AG04449 (cell line): ENCODE measurements around the gene TUBA4A.
A peak's percentile ranks its signal among the peaks of the same experiment; 100 is the strongest.

Experiments used
- CTCF ChIA-PET: fragments of 350-600 bp; formaldehyde crosslinking; extraction: SDS; loops from one replicate; lab custom pipeline; 2021; ENCODE audit warnings: antibody characterized with exemption; lab: Yijun Ruan, JAX
- POLR2A ChIA-PET: fragments of 400-600, 350-600 bp; formaldehyde crosslinking; extraction: SDS; loops from one replicate; lab custom pipeline; 2020; ENCODE audit warnings: antibody characterized with exemption, inconsistent platforms; lab: Yijun Ruan, JAX
- DNase-seq: peaks from one replicate; pipeline ENCODE4 v3.0.0-alpha.2; 2010; ENCODE audit warnings: low read depth, low spot score
- H3K4me3 ChIP-seq: 2 replicates; pipeline ENCODE4 v1.5.1; 2011; ENCODE audit warnings: low read depth, mild to moderate bottlenecking, control low read depth, low read length
- CTCF ChIP-seq: IDR thresholded peaks from one replicate; pipeline ENCODE4 v1.5.1; 2011; ENCODE audit warnings: mild to moderate bottlenecking, moderate library complexity, low read length, control low read depth, inconsistent platforms; ENCODE audit not compliant: insufficient read depth; ENCODE audit errors: missing control alignments

Gene TUBA4A

DNA sequence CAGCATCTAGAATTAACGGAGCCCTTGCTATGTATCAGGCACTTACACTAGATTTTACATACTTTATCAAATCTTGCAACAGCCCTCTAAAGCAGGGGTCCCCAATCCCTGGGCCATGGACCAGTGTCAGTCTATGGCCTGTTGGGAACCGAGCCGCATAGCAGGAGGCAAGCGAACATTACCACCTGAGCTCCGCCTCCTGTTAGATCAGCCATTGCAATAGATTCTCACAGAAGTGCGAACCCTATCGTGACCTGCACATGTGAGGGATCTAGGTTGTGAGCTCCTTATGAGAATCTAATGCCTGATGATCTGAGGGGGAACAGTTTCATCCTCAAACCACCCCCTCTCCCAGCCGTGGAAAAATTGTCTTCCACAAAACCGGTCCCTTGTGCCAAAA is 38.9 kb upstream of the TUBA4A start:
- CTCF ChIA-PET = interaction anchor here (1.0 to 22.1 kb wide), 10 partner anchors 12 to 237 kb away, joined by 3 to 691 read pairs (median 58); partner anchors contain the start of genes ANKZF1, ATG9A, CNPPD1 and DNAJB2
- POLR2A ChIA-PET = no interaction called here
- DNase-seq = no peak
- no peak for TF ChIP-seq CTCF
- H3K4me3 ChIP-seq = no peak overlapping the region

- no peak for TF ChIP-seq CTCF
- no peak overlapping the region for H3K4me3 ChIP-seq
- ChIA-PET CTCF (interaction anchor here (1.0 to 22.1 kb wide), 10 partner anchors 13 to 239 kb away, joined by 3 to 691 read pairs (median 58); partner anchors contain the start of genes ANKZF1, ATG9A, CNPPD1 and DNAJB2), POLR2A (no interaction called here)
- no peak for DNase-seq
These were observed 38.3 kb upstream of the TUBA4A start for GRCh38 chr2:219291910-219292490.

- no peak for TF ChIP-seq CTCF
- no peak overlapping the region for H3K4me3 ChIP-seq
- ChIA-PET POLR2A (no interaction called here), CTCF (interaction anchor here (1.0 to 22.1 kb wide), 8 partner anchors 14 to 240 kb away, joined by 3 to 691 read pairs (median 113); partner anchors contain the start of genes ANKZF1, ATG9A, CNPPD1 and DNAJB2)
- DNase-seq = no peak
These were observed 37.7 kb upstream of the TUBA4A start for GRCh38 chr2:219291394-219291793.

DNA sequence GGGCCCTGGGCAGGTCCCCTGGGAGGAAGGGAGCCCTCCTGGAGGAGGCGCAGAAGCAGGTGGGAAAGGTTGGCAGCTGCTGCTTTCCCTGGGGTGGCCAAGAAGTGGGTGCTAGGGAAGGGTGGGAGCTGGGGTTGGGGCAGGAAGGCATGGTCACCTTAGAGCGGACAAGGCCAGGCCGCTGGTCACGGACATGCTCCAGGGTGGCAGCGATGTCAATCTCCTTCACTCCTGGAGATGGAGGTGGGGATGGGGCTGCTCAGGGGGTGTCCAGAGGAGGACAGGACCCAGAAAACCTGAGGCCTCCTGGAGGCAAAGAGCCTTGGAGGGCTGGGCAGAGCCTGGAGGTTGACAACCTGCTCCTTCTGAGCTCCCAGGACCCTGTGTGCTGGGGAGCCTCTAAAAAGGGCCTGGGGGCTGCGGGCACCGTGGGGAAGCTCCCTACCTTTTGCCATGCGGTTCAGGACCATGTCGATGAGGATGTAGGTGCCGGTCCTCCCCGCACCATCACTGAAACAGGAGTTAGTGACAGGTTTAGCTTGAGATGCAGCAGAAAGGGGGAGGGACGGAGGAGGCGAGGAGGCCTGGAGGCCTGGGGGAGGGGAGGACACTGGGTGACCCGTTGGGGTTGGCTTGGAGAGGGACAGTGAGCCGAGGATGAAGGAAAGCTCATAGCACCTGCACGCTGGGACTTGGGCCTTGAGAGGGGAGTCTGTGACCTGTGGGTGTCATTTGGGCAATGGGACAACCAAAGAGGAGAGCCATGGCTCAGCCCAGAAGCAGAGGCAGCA is 36.9 kb upstream of the TUBA4A start:
- CTCF ChIA-PET = interaction anchor here (0.9 to 22.1 kb wide), 8 partner anchors 13 to 135 kb away, joined by 3 to 691 read pairs (median 113); partner anchors contain the start of genes ANKZF1, ATG9A, CNPPD1 and DNAJB2
- POLR2A ChIA-PET = interaction anchor here (0.8 to 1.6 kb wide), 2 partner anchors 11 to 114 kb away, joined by 3 read pairs; partner anchors contain the start of genes CNPPD1 and DNAJB2
- H3K4me3 ChIP-seq = no peak overlapping the region
- no peak for DNase-seq
- no peak for TF ChIP-seq CTCF

DNA sequence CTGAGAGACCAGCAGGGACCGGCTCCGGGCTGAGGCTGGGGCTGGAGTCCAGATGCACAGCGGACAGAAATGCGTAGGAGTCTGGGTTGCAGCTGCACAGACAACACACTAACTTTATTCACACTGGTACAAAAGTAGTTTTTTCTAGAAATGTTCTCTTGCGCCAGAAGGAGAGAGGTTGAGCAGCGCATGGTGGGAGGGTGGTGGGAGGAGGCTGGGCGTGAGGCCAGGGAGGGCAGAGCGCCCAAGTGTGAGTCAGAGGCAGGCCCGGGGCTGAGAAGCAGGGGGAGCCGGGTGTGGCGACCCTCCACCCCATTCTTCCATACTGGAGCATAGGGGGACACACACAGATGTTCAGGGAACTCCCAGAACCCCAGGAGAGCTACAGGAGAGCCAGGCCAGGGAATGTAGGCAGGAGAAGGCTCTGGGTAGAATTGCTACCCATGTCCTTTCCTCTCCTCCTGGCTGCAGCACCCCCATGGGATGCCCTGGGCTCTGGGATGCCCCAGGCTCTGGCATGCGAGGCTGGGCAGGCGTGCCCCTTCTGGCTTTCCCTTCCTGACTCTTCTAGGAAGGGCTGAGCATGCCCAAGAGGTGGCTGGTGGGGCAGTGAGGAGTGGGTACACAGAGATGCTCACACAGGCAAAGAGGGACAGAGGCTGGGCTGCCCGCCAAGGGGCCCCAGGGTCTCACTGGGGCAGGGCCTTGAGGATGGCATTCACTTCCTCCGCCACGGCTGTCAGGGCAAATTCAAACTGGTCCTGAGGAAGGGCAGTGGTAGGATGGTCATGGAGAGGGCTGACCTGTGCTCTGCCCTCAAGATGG is 36.0 kb upstream of the TUBA4A start:
- CTCF ChIA-PET = interaction anchor here (1.3 to 22.1 kb wide), 6 partner anchors 13 to 134 kb away, joined by 4 to 691 read pairs (median 150); partner anchors contain the start of genes CNPPD1, DNAJB2, NHEJ1 and PTPRN
- POLR2A ChIA-PET = interaction anchor here (0.8 to 1.6 kb wide), 2 partner anchors 10 to 113 kb away, joined by 3 read pairs; partner anchors contain the start of genes CNPPD1 and DNAJB2
- no peak overlapping the region; the same call in 1 of the 2 replicates for H3K4me3 ChIP-seq
- TF ChIP-seq CTCF = no peak
- DNase-seq = peak; percentile 42
